Activated T-helper 2 cell treated with anti-CD3 and anti-CD28 coated beads, Interferon-gamma antibody, Interleukin-2, Interleukin-4, amounts not matched to agents 10 μg/mL and 5 μg/mL and 100 μg/mL, durations not matched to agents 14 hours and 24 hours and 36 hours (primary cell): ENCODE data around the gene TDRKH. TPM values are rescaled to one million over a fixed set of nuclear protein-coding genes. Genes with fewer than 3 reads are reported as not detected.

Experiments used
- DNase-seq: peaks from one replicate; pipeline ENCODE4 v3.0.0; 2021; ENCODE audit warnings: low spot score
- H3K27ac Mint-ChIP-seq: one replicate; pipeline ENCODE4 v1.8.0; 2021; ENCODE audit warnings: mixed read lengths
- H3K27me3 Mint-ChIP-seq: one replicate; pipeline ENCODE4 v1.8.0; 2021; ENCODE audit warnings: low read depth, mixed read lengths
- H3K36me3 Mint-ChIP-seq: one replicate; pipeline ENCODE4 v1.8.0; 2021; ENCODE audit warnings: low read depth, mixed read lengths
- H3K4me1 Mint-ChIP-seq: one replicate; pipeline ENCODE4 v1.8.0; 2021; ENCODE audit warnings: low read depth, mixed read lengths
- H3K4me3 Mint-ChIP-seq: one replicate; pipeline ENCODE4 v1.8.0; 2021; ENCODE audit warnings: low read depth, mild to moderate bottlenecking, moderate library complexity, mixed read lengths
- H3K9me3 Mint-ChIP-seq: one replicate; pipeline ENCODE4 v1.8.0; 2021; ENCODE audit warnings: mixed read lengths
- intact Hi-C: fragments of 100-400 bp; cut with micrococcal nuclease; formaldehyde crosslinking; loops from one replicate; pipeline ENCODE4 v1.15.1; 2023
- total RNA-seq: library from RNA; stranded (reverse); gene quantifications from 2 replicates; pipeline ENCODE4 v1.2.3, GENCODE V29; 2022

The TDRKH gene
- total RNA-seq, 1 donor from 2014 or later, result 18.2 TPM

DNA sequence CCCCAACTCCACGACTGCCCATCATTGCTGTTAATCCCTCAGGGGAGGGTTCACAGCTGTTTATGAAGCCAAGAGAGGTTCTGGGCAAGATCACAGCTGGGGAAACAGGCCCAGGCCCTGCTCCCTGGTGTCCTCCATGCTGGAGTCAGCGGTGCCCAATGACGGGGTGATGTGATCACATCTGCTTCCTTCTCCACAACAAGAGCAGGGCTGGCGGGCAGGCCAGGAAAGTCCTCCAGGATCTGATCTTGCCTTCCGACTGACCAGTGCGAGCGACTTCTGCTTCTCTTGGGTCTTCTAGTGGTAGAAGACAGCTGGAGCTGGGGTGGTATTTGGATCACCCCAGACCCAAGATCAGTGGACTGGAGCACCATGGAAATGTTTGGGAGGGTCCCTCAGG lies 15.9 kb upstream of the TDRKH start:
- Mint-ChIP-seq H3K27me3 (peaks cover 13% of the 10 kb centered on the region), H3K9me3 (no peaks in the 10 kb centered on the region), H3K27ac (no peak overlapping the region), H3K4me1 (no peaks in the 10 kb centered on the region), H3K4me3 (no peak overlapping the region), H3K36me3 (no peaks in the 10 kb centered on the region)
- intact Hi-C loops, result no loop called here
- no peak for DNase-seq

DNA sequence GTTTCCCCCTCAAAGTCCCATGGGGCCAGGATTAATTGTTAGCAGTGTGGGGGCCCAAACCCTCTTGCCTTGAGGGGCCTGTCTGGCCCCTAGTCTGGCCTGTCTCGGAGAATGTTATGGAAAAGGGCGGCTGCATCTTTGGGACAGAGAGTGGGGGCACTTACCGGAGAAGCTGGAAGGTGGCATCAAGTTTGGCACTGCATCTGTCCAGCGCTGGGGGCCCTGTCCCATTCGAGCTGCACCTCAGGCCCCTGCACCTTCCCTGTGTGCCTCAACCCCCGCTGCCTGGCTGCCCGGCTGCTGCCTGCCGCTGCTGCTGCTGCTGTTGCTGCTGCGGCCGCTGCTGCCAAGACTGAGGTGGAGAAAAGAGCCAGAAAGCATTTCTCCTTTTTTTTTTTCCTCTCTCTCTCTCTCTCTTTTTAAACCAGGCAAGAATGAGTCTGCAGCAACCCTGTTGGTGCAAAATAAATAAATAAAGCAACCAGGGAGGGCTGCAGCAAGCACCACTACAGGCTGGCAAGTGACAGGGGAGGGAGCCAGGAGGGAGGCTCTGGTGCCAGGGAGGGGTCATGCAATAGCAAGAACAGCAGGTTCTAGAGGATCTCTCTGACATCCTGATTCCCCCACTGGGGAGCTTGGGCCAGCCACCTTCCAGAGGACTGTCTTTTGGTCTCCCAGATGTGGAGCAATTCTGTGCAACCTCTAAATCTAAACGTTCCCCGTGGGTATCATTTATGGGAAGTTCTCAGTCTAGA lies 14.9 kb upstream of the TDRKH start, which contains the start of gene LINGO4:
Gene LINGO4, minus strand, starts transcription at position 354 of the 755 bp plus-strand sequence. CDS start 2,715 bp downstream, outside the sequence.
- Mint-ChIP-seq H3K4me3 (no peak within 1 kb of the TSS), H3K9me3 (no peaks in the 10 kb centered on the region), H3K4me1 (no peaks in the 10 kb centered on the region), H3K27ac (no peak within 1 kb of the TSS), H3K36me3 (no peaks in the 10 kb centered on the region), H3K27me3 (peaks cover 16% of the 10 kb centered on the region)
- intact Hi-C loops, result no loop called here
- no peak for DNase-seq

DNA sequence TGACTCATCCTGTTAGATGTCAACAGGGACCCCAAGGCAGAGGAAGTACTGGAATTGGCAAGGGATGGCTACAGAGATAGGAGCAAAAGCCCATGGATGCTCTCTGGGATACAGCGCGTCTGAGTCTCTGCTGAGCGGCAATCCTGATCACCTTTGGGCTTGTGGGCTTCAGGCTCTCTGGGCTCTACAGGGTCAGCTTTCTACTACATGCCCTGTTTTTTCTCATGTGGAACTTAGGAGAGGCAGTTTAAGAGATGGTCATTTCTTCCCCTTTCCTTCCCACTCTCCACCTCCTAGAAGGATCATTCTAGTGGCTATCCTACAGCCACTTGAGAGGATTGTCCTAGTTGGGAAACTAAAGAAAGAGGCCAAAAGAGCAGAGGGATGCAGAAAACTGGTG lies 13.6 kb upstream of the TDRKH start:
- Mint-ChIP-seq H3K36me3 (no peaks in the 10 kb centered on the region), H3K4me1 (no peaks in the 10 kb centered on the region), H3K27me3 (peaks cover 20% of the 10 kb centered on the region), H3K4me3 (no peak overlapping the region), H3K27ac (no peak overlapping the region), H3K9me3 (no peaks in the 10 kb centered on the region)
- intact Hi-C loops, result no loop called here
- no peak for DNase-seq

DNA sequence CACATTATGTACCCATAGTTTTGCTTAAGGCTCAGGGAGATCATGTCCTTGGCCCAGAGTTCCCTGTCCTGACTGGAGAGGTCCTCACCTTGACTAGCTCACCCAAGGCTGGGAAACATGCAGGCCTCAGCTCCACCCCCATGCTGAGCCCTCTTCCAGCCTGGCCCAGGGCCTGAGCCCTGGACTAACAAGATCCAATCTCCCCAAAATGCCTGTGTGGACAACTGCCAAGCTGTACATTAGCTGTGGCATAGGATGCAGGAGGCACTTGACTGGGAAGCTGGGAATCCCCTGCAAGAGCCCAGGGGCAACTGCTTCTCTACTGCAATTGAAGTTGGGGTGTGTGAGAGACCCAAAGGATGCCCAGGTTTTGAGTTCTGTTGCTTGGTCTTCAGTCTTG lies 12.9 kb upstream of the TDRKH start:
- no peaks in the 10 kb centered on the region for H3K9me3 Mint-ChIP-seq
- no peak overlapping the region for H3K4me3 Mint-ChIP-seq
- no peak for DNase-seq
- H3K36me3 Mint-ChIP-seq, result no peaks in the 10 kb centered on the region
- H3K27ac Mint-ChIP-seq, result no peak overlapping the region
- no peaks in the 10 kb centered on the region for H3K4me1 Mint-ChIP-seq
- intact Hi-C loops, result no loop called here
- H3K27me3 Mint-ChIP-seq, result peaks cover 15% of the 10 kb centered on the region

DNA sequence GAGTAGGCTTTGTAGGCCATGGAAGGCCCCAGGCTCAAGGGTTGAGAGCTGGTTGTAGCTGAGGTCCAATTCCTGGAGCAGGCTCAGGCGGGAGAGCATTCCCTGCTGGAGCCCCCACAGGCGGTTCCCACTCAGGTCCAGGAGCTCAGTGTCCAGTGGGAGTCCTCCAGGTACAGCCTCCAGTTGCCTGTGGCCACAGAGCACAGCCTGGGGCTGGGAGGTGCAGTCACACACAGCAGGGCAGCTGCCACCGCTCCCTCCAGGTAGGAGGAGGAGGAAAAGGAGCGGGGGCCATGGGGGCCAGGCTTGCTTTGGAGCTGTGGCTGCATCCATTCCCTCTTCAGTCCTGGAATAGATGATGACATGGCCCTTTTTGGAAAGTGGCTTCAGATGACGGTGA lies 12.1 kb upstream of the TDRKH start:
- Mint-ChIP-seq H3K27ac (no peak overlapping the region), H3K4me3 (no peak overlapping the region), H3K27me3 (peaks cover 12% of the 10 kb centered on the region), H3K36me3 (no peaks in the 10 kb centered on the region), H3K4me1 (no peaks in the 10 kb centered on the region), H3K9me3 (no peaks in the 10 kb centered on the region)
- intact Hi-C loops, result no loop called here
- DNase-seq, result no peak

DNA sequence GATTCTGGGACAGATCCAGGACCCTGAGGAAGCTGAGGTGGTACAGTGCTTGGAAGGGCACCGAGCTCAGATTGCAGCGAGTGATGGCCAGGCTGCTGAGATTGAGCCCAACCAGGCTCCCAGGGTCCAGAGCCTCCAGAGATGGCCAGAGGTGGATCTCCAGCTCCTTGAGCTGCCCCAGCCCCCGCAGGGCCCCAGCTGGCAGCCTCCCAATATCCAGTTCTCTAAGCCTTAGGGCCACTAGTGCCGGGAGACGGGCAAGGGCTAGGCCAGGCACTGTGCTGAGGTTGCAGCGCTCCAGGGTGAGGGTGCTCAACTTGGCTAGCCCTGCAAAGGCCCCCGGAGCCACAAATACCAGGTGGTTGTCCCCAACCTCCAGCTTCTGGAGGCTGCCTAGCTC lies 11.5 kb upstream of the TDRKH start:
- H3K9me3 Mint-ChIP-seq, result no peaks in the 10 kb centered on the region
- DNase-seq, result no peak
- intact Hi-C loops, result no loop called here

DNA sequence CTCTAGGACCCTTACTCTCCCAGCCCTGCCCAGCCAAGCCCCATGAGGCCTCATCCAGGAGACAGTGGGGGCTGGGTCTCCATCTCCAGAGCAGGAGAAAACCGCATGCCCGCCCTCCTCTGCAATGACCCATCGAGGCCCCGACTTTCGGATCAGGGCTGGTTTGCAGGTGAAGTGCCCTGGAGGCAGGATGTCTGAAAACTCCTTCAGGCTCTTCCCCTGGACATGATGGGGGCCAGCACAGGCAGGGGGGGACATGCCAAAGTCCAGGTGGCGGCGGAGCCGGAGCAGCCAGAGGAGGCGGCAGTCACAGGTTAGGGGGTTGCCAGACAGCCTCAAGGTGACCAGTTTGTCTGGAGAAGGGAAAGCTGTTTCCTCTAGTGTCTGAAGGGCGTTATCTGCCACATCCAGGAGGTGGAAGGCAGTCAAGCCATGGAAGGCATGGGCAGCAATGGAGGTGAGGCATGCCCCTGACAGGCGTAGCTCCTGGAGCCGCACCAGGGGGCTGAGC lies 11.1 kb upstream of the TDRKH start:
- H3K9me3 Mint-ChIP-seq, result no peaks in the 10 kb centered on the region
- intact Hi-C loops, result no loop called here
- DNase-seq, result no peak
- H3K36me3 Mint-ChIP-seq, result no peaks in the 10 kb centered on the region
- peaks cover 12% of the 10 kb centered on the region for H3K27me3 Mint-ChIP-seq
- H3K27ac Mint-ChIP-seq, result no peak overlapping the region
- no peak overlapping the region for H3K4me3 Mint-ChIP-seq
- no peaks in the 10 kb centered on the region for H3K4me1 Mint-ChIP-seq

More for the DNA sequence above, 11.5 kb upstream of the TDRKH start:
- Mint-ChIP-seq H3K27me3 (peaks cover 12% of the 10 kb centered on the region), H3K27ac (no peak overlapping the region), H3K36me3 (no peaks in the 10 kb centered on the region), H3K4me3 (no peak overlapping the region), H3K4me1 (no peaks in the 10 kb centered on the region)

DNA sequence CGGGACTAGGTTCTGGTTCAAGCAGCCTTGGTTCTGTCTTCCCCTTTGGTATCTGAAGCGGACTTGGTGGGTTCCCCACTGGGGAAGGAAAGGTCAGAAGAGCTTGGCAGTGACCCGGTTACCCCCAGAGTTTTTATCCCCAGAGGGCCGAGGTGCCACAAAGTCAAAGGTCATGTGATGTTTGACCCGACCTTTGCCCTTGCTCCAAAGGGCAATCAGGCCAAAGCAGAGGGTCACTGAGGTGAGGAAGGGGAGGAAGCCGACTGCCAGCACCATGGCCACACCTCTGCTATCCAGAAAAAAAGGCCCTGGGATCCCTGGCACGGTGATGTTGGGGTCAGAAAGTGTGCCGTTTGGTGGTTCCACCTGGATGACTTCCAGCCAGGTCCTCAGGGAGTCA lies 10.5 kb upstream of the TDRKH start:
- intact Hi-C loops, result no loop called here
- H3K27ac Mint-ChIP-seq, result no peak overlapping the region
- no peak overlapping the region for H3K4me3 Mint-ChIP-seq
- peaks cover 12% of the 10 kb centered on the region for H3K27me3 Mint-ChIP-seq
- no peak for DNase-seq
- no peaks in the 10 kb centered on the region for H3K9me3 Mint-ChIP-seq
- H3K4me1 Mint-ChIP-seq, result no peaks in the 10 kb centered on the region
- no peaks in the 10 kb centered on the region for H3K36me3 Mint-ChIP-seq

DNA sequence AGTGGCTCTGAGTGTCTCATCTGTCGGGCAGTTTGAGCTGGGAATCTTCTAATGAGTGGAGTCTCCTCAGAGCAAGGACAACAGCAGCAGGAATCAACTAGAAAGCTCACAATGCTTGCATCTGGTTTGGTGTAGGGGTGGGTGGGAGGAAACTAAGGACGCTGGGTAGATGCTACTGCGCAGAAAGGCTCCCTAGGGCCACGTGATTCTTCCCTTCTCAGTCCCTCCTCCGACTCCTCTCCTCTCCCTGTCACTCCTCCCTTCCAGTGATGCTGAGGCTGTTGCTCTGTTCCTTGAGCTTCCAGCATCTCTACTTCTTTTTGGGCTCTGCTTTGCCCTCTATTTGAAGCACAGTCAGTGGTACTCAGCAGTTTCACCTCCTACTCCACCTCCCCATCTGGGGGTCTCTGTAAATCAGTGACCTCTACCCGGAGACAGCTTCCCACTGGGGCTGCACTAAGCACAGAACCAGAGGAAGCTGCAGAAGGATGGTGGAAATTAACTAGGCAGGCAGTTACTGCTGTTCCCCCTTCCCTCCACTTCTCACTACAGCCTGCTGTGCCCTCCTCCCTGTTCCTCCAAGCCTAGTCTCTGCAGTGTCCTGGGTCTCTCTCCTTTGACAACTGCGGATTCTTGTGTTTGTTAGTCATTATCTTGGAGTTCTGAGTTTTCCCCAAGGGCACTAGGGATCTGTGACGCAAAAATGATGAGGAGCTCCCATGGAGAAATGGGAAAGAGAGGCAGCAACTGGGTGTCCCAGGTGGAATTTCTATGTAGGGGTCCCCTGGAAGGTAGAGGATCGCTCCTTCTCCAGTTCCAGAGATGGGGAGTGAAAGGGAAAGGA lies 9.1 kb upstream of the TDRKH start:
- no peaks in the 10 kb centered on the region for H3K4me1 Mint-ChIP-seq
- intact Hi-C loops, result no loop called here

DNA sequence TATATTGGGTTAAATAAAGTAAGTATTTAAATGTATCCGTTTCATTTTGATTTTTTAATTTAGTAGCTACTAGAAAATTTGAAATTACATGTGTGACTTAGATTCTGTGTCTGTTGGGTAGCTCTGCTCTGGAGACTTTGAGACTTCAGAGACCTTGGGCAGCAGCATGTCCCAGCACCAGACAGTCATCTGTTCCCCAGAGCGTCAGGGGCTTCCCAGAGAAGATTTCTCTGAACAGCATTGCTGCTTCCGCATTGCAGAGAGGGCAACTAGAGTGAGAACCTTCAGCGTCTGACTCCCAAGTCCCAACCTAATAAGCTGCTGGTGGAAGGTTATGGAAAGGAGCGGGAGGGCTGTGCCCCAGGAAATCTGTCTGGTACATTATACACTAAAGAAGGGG lies 8.3 kb upstream of the TDRKH start:
- no peak for DNase-seq
- Mint-ChIP-seq H3K27ac (no peak overlapping the region), H3K4me3 (no peak overlapping the region), H3K9me3 (no peaks in the 10 kb centered on the region), H3K4me1 (no peaks in the 10 kb centered on the region), H3K36me3 (no peaks in the 10 kb centered on the region), H3K27me3 (peaks cover 7% of the 10 kb centered on the region)
- intact Hi-C loops, result no loop called here

More for the DNA sequence above, 9.1 kb upstream of the TDRKH start:
- H3K4me3 Mint-ChIP-seq, result no peak overlapping the region
- DNase-seq, result no peak
- H3K27me3 Mint-ChIP-seq, result peaks cover 7% of the 10 kb centered on the region
- no peak overlapping the region for H3K27ac Mint-ChIP-seq
- no peaks in the 10 kb centered on the region for H3K9me3 Mint-ChIP-seq
- H3K36me3 Mint-ChIP-seq, result no peaks in the 10 kb centered on the region

DNA sequence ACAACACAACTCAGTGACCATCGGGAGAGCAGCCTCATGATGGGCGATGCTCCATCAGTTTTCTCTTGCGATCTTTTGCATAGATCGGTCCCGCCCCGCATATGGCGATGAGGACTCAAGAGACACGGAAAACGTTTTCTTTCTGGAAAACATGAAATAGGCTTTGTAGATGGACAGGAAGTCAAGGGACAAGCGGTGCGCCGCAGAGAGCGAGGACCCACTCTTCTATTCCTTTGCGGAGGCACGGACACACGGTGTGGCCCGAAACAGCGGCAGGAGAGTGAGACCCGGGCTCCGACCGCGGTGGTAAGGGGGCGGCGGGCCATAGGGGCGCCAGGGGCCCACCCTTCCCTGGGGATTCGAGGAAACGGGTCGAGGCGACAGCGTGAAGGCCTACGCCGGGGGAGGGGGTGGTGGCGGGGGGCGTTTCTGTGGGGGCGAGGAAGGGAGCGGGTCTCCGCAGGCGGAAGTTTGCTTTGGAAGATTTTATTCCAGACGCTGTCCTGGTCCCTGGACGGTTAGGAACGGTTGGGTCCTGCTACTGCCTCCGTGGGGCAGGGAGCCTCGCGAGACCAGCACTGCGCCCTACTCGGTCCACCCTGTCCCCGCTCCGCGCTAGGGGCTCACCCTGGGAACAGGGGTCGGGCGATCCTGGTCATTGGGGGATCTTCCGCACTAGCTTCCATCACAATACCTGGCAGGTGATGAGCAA lies 796 bp upstream of the TDRKH start:
- intact Hi-C loops, result loop anchor here (1.0 to 5.0 kb wide), 4 partner anchors 28 to 509 kb away; partner anchors contain the start of genes C2CD4D, MRPL9, POGZ and ZNF687
- H3K4me3 Mint-ChIP-seq, result peak overlapping the region; percentile 99

DNA sequence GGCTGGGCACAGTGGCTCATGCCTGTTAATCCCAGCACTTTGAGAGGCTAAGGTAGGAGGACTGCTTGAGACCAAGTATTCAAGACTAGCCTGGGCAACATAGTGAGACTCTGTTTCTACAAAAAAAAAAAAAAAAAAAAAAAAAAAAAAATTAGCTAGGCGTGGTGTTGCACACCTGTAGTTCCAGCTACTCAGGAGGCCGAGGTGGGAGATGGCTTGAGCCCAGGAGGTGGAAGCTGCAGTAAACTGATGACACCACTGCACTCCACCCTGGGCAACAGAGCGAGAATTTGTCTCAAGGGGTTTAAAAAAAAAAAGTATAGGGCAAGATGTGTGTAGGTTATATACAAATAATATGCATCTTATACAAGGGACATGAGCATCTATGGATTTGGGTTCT lies 2.6 kb downstream of the TDRKH start:
- H3K27me3 Mint-ChIP-seq, result peaks cover 1% of the 10 kb centered on the region
- peaks cover 2% of the 10 kb centered on the region for H3K36me3 Mint-ChIP-seq
- peaks cover 24% of the 10 kb centered on the region for H3K4me1 Mint-ChIP-seq
- no peaks in the 10 kb centered on the region for H3K9me3 Mint-ChIP-seq
- H3K27ac Mint-ChIP-seq, result no peak overlapping the region
- intact Hi-C loops, result no loop called here
- DNase-seq, result no peak
- H3K4me3 Mint-ChIP-seq, result no peak overlapping the region

More for the DNA sequence above, 796 bp upstream of the TDRKH start:
- Mint-ChIP-seq H3K36me3 (peaks cover 2% of the 10 kb centered on the region), H3K4me1 (peaks cover 24% of the 10 kb centered on the region), H3K27me3 (peaks cover 1% of the 10 kb centered on the region), H3K27ac (peak overlapping the region; percentile 91), H3K9me3 (no peaks in the 10 kb centered on the region)
- no peak for DNase-seq
